Transverse colon (tissue), 4 donors: Measurements from ENCODE around the gene MPRIP.

Source experiments
- EP300 ChIP-seq: sonication (generic); formaldehyde crosslinking; IDR thresholded peaks from one replicate; pipeline ENCODE4 v1.6.1; 2017; ENCODE audit warnings: antibody characterized with exemption, low read depth
- POLR2A ChIP-seq: fragments of 450-650 bp; IDR thresholded peaks from one replicate; pipeline ENCODE4 v1.6.1; 2016; ENCODE audit warnings: antibody characterized with exemption, mild to moderate bottlenecking, moderate library complexity
- POLR2AphosphoS5 ChIP-seq, 3 donors: sonication (generic); formaldehyde crosslinking; IDR thresholded peaks; one replicate each; pipeline ENCODE4 v1.6.1; 2016; ENCODE audit warnings: antibody characterized with exemption in 3 of 3
- TF ChIP-seq, protein P1 (sequence below), 5 experiments: fragments of 200-600 bp in 3 of 5; fragments of 450-650 bp in 2 of 5; sonication (generic) in 3 of 5; IDR thresholded peaks; 1 replicate in 2 of 5; 2 replicates in 3 of 5; pipeline ENCODE4 v1.5.1; 2016 to 2017; ENCODE audit warnings: antibody characterized with exemption in 5 of 5, inconsistent platforms in 3 of 5, mild to moderate bottlenecking in 2 of 5, moderate library complexity in 1 of 5

DNA sequence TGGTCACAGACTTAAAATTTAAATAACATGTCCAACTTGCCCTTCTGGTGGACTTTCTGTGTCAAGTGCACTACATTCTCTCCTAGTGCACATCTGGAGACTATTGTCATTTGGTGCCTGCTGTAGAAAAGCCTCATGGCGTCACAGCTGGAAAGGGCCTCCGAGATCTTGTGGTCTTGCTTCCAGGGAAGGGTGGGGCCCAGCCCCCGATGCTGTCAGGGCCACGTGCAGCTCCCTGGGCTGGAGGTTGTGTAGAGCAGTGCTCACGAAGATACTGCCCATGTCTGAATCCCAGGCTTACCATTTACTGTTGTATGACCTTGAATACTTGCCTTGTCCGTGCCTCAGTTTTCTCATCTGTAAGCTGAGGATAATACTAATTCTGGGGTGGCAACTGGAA lies 6.8 kb upstream of the MPRIP start:
- no peak for TF ChIP-seq POLR2A
- TF ChIP-seq, protein P1, sequence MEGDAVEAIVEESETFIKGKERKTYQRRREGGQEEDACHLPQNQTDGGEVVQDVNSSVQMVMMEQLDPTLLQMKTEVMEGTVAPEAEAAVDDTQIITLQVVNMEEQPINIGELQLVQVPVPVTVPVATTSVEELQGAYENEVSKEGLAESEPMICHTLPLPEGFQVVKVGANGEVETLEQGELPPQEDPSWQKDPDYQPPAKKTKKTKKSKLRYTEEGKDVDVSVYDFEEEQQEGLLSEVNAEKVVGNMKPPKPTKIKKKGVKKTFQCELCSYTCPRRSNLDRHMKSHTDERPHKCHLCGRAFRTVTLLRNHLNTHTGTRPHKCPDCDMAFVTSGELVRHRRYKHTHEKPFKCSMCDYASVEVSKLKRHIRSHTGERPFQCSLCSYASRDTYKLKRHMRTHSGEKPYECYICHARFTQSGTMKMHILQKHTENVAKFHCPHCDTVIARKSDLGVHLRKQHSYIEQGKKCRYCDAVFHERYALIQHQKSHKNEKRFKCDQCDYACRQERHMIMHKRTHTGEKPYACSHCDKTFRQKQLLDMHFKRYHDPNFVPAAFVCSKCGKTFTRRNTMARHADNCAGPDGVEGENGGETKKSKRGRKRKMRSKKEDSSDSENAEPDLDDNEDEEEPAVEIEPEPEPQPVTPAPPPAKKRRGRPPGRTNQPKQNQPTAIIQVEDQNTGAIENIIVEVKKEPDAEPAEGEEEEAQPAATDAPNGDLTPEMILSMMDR (IDR thresholded peaks at IDR 0.05), result no peak
- no peak for TF ChIP-seq POLR2AphosphoS5 (IDR thresholded peaks at IDR 0.05)
- no peak for TF ChIP-seq EP300
